Coronary artery (tissue), 2 donors: Measurements from ENCODE around the gene RBPJ.

Source experiments
- DNase-seq: peaks from one replicate; pipeline ENCODE4 v3.0.0-alpha.2; 2017; ENCODE audit warnings: low spot score
- H3K27ac ChIP-seq, 2 donors: fragments of 200-600 bp; sonication (generic); one replicate each; pipeline ENCODE4 v1.5.1; 2016 to 2019
- H3K4me3 ChIP-seq: fragments of 200-600 bp; sonication (generic); 2 replicates; pipeline ENCODE4 v1.5.1; 2016; ENCODE audit warnings: mild to moderate bottlenecking, moderate library complexity
- TF ChIP-seq, protein P1 (sequence below): fragments of 200-600 bp; sonication (generic); IDR thresholded peaks from one replicate; pipeline ENCODE4 v1.5.1; 2019; ENCODE audit warnings: antibody characterized with exemption

RBPJ gene

DNA sequence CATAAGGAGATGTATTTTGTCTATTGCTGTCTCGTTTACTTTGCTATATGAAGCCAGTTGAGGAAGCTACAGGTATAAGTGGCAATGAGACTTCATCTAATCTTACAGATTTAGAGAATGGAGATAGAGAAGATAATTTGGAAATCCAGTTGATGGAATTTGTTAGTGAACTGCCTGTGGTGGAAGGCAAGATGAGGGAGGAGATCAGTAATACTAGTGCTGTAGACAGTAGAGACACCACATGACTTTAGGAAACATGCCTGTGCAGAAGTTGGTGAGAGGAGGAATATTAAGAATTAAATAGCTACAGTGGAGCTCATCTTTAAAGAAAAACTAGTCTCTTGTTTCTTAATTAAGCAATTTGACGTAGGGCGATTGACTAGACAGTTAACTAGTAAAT lies 51.3 kb downstream of the RBPJ start:
- H3K27ac ChIP-seq = no peak overlapping the region
- no peak for DNase-seq

GRCh38 chr4:26372525-26373172 lies 51.8 kb downstream of the RBPJ start:
- DNase-seq = no peak
- Histone ChIP-seq H3K4me3 (no peak overlapping the region), H3K27ac (no peak overlapping the region)
- TF ChIP-seq, protein P1, sequence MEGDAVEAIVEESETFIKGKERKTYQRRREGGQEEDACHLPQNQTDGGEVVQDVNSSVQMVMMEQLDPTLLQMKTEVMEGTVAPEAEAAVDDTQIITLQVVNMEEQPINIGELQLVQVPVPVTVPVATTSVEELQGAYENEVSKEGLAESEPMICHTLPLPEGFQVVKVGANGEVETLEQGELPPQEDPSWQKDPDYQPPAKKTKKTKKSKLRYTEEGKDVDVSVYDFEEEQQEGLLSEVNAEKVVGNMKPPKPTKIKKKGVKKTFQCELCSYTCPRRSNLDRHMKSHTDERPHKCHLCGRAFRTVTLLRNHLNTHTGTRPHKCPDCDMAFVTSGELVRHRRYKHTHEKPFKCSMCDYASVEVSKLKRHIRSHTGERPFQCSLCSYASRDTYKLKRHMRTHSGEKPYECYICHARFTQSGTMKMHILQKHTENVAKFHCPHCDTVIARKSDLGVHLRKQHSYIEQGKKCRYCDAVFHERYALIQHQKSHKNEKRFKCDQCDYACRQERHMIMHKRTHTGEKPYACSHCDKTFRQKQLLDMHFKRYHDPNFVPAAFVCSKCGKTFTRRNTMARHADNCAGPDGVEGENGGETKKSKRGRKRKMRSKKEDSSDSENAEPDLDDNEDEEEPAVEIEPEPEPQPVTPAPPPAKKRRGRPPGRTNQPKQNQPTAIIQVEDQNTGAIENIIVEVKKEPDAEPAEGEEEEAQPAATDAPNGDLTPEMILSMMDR = no peak

More for the DNA sequence above, 51.3 kb downstream of the RBPJ start:
- TF ChIP-seq, protein P1 = no peak
- no peak overlapping the region for H3K4me3 ChIP-seq

DNA sequence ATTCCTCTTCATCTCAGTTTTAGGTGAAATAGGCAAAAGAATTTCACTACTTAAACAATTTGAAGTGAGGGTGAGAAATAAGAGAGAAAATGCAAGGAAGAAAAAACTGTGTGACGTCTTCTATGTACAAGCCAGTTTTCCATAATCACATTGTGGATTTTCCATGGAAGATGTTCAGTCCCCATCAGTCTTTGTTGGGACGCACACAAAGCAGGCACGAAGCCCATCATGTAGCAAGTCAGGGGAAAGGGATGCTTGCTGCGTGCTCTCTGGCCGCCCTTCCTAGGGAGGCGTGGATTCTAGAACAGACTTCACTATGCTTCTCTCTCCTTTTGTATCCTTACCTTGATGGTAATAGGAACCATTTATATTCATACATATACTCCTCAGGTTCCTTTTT lies 54.7 kb downstream of the RBPJ start:
- Histone ChIP-seq H3K27ac (no peak overlapping the region), H3K4me3 (no peak overlapping the region)
- DNase-seq = no peak
- TF ChIP-seq, protein P1 = no peak

DNA sequence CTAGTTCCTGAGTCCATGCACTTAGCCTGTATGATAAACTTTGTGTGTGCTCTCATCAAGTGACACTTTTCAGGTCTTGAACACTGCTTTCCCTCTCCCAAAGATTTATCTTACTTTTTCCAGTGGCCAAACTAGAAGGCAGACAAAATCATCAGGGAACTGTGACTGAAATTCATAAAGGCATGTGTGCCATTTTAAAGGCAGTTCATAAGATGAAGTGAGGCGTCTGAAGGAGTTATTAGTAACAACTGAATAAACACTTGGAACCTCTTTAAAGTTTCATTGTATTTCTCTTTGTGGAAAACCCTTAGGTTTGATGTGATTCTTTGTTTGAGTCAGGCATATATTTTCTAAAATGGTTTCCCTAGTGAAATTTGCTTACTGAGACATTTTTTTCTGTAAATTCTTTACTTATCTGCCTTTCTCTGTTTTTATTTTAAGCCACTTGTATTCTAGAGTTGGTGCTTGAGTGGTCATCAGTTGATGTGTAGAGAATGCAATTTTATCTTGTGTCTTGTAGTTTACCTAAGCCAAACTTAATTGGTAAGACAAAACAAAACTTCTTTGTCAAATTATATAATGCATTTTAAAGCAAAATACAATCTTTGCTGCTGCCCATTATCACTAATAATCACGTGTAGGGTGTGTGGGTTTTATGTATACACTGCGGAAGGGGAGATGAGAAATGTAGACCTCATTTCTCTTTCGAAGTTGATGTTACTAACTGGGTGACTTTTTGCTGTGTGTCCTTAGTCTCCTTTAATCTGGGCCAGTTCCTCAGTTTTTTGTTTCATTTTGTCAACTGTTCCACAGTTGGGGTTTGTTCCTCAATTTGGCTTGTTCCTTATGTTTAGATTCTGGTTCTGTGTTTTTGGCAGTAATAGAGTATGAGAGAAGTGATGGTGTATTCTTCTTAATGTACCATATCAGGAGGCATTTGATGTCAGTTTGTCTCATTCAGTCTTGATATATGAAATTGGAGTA lies 56.8 kb downstream of the RBPJ start:
- Histone ChIP-seq H3K27ac (no peak overlapping the region), H3K4me3 (no peak overlapping the region)
- DNase-seq = no peak
- TF ChIP-seq, protein P1 = no peak

DNA sequence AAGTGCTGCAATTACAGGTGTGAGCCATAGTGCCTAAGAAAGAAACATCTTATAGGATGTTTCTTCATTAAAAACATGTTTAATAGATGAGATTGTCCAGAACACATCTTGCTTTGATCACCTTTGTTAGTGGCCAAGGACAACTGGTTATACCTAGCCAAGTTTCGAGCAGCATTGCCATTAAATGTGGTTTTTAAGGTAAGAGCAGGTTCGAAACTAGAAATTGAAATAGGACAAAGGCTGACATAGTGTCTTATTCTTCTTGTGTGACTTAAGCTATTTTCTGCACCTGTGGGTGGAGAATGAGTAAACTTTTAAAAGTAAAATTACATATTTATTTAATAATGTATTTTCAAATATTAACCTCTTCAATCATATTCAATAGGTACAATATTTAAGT lies 59.0 kb downstream of the RBPJ start:
- DNase-seq = no peak
- TF ChIP-seq, protein P1 = no peak
- Histone ChIP-seq H3K27ac (no peak overlapping the region), H3K4me3 (no peak overlapping the region)

- H3K27ac ChIP-seq = no peak overlapping the region
- TF ChIP-seq, protein P1 = no peak
- no peak overlapping the region for H3K4me3 ChIP-seq
- DNase-seq = no peak
Observed at GRCh38 chr4:26380740-26381139, 59.9 kb downstream of the RBPJ start.
